Hepatocyte (in vitro differentiated cells): Measurements from ENCODE around the gene PRR29. TPM values are rescaled to one million over a fixed set of nuclear protein-coding genes. Genes with fewer than 3 reads are reported as not detected.

ENCODE experiments used
- DNase-seq: peaks from one replicate; pipeline ENCODE4 v3.0.0-alpha.2; 2016; ENCODE audit warnings: low spot score
- H2AFZ ChIP-seq: fragments of 200-600 bp; sonication (generic); 2 replicates; pipeline ENCODE4 v1.6.0; 2016; ENCODE audit warnings: antibody characterized with exemption, mild to moderate bottlenecking
- H3K27ac ChIP-seq: fragments of 200-600 bp; sonication (generic); 2 replicates; pipeline ENCODE4 v1.5.1; 2016; ENCODE audit warnings: mild to moderate bottlenecking
- H3K27me3 ChIP-seq: fragments of 200-600 bp; sonication (generic); 2 replicates; pipeline ENCODE4 v1.6.1; 2016
- H3K36me3 ChIP-seq: fragments of 200-600 bp; sonication (generic); replicated peaks from 2 replicates; pipeline ENCODE4 v1.5.1; 2016; ENCODE audit warnings: low read depth; ENCODE audit not compliant: insufficient read depth
- H3K4me1 ChIP-seq: fragments of 200-600 bp; sonication (generic); 2 replicates; pipeline ENCODE4 v1.5.1; 2016; ENCODE audit warnings: mild to moderate bottlenecking, moderate library complexity; ENCODE audit not compliant: insufficient read depth
- H3K4me2 ChIP-seq: fragments of 200-600 bp; sonication (generic); 2 replicates; pipeline ENCODE4 v1.6.0; 2016
- H3K4me3 ChIP-seq: fragments of 200-600 bp; sonication (generic); 2 replicates; pipeline ENCODE4 v1.5.1; 2016; ENCODE audit warnings: mild to moderate bottlenecking
- H3K79me2 ChIP-seq: fragments of 200-600 bp; sonication (generic); 2 replicates; pipeline ENCODE4 v1.6.0; 2017; ENCODE audit warnings: mild to moderate bottlenecking
- H3K9me2 ChIP-seq: fragments of 200-600 bp; sonication (generic); replicated peaks from 2 replicates; pipeline ENCODE4 v1.6.0; 2017; ENCODE audit warnings: mild to moderate bottlenecking; ENCODE audit not compliant: insufficient read depth
- H3K9me3 ChIP-seq: fragments of 200-600 bp; sonication (generic); 2 replicates; pipeline ENCODE4 v1.5.1; 2016; ENCODE audit warnings: low read depth, mild to moderate bottlenecking
- H4K20me1 ChIP-seq: fragments of 200-600 bp; sonication (generic); 2 replicates; pipeline ENCODE4 v1.6.0; 2016; ENCODE audit warnings: mild to moderate bottlenecking; ENCODE audit not compliant: insufficient read depth, poor library complexity, severe bottlenecking
- CTCF ChIP-seq: fragments of 200-600 bp; sonication (generic); IDR thresholded peaks from 2 replicates; pipeline ENCODE4 v1.5.1; 2016; ENCODE audit warnings: antibody characterized with exemption, mild to moderate bottlenecking; ENCODE audit not compliant: poor library complexity
- EZH2 ChIP-seq: fragments of 200-600 bp; sonication (generic); IDR thresholded peaks from 2 replicates; pipeline ENCODE4 v1.6.1; 2016; ENCODE audit warnings: antibody characterized with exemption, mild to moderate bottlenecking, borderline replicate concordance
- EZH2phosphoT487 ChIP-seq: fragments of 200-600 bp; sonication (generic); IDR thresholded peaks from one replicate; pipeline ENCODE4 v1.6.1; 2018; ENCODE audit warnings: antibody characterized with exemption, mild to moderate bottlenecking, low read depth, moderate library complexity; ENCODE audit not compliant: unreplicated experiment, severe bottlenecking
- WGBS: methylation state at CpG from one replicate; pipeline ENCODE4 v1.1.6; 2016; ENCODE audit warnings: low lambda C conversion rate; ENCODE audit errors: missing lambda C conversion rate; 5-methylcytosine and 5-hydroxymethylcytosine counted together
- polyA plus RNA-seq: library from polyadenylated mRNA; unstranded; fragments of >200 nt; fragmentation: Nextera tagmentation; extraction: Ambion mirVana; gene quantifications from 2 replicates; pipeline ENCODE4 v1.2.1, GENCODE V29; 2016
- total RNA-seq: library from RNA; depleted of rRNA; stranded (reverse); fragments of >200 nt; gene quantifications from 2 replicates; pipeline ENCODE4 v1.2.3, GENCODE V29; 2014

PRR29 gene
- total and polyA plus RNA-seq, 2 experiments from 2014 or later, result 0.13 to 1.4 TPM

GRCh38 chr17:63973930-63974593 is 24.1 kb upstream of the PRR29 start:
- H2AFZ ChIP-seq, result no peak overlapping the region
- H3K4me1 ChIP-seq, result no peaks in the 10 kb centered on the region
- H3K4me2 ChIP-seq, result no peak overlapping the region
- no peak overlapping the region for H3K4me3 ChIP-seq
- no peaks in the 10 kb centered on the region for H3K9me2 ChIP-seq
- no peak for TF ChIP-seq CTCF
- TF ChIP-seq EZH2, result no peak
- no peak for TF ChIP-seq EZH2phosphoT487
- no peaks in the 10 kb centered on the region for H3K36me3 ChIP-seq
- H3K9me3 ChIP-seq, result no peaks in the 10 kb centered on the region
- H3K79me2 ChIP-seq, result no peaks in the 10 kb centered on the region
- no peaks in the 10 kb centered on the region for H4K20me1 ChIP-seq
- WGBS, result 80% methylated on average over 12 of the region's 12 CpGs
- no peak for DNase-seq
- peaks cover 9% of the 10 kb centered on the region for H3K27me3 ChIP-seq
- no peak overlapping the region for H3K27ac ChIP-seq

GRCh38 chr17:63974594-63975192 is 23.5 kb upstream of the PRR29 start:
- Histone ChIP-seq H2AFZ (no peak overlapping the region), H3K36me3 (no peaks in the 10 kb centered on the region)
- 74% methylated on average over 10 of the region's 10 CpGs for WGBS

GRCh38 chr17:63975541-63976092 is 22.5 kb upstream of the PRR29 start:
- no peak overlapping the region for H3K4me2 ChIP-seq
- H3K79me2 ChIP-seq, result no peaks in the 10 kb centered on the region
- H3K4me1 ChIP-seq, result no peaks in the 10 kb centered on the region
- H3K9me2 ChIP-seq, result no peaks in the 10 kb centered on the region
- TF ChIP-seq EZH2 (no peak), EZH2phosphoT487 (no peak), CTCF (no peak)
- no peaks in the 10 kb centered on the region for H4K20me1 ChIP-seq
- no peaks in the 10 kb centered on the region for H3K9me3 ChIP-seq
- no peak overlapping the region for H2AFZ ChIP-seq
- 90% methylated on average over 2 of the region's 2 CpGs for WGBS
- no peak overlapping the region for H3K4me3 ChIP-seq
- no peaks in the 10 kb centered on the region for H3K36me3 ChIP-seq
- no peak overlapping the region for H3K27ac ChIP-seq
- DNase-seq, result no peak
- peaks cover 9% of the 10 kb centered on the region for H3K27me3 ChIP-seq

More at GRCh38 chr17:63974594-63975192, 23.5 kb upstream of the PRR29 start:
- Histone ChIP-seq H3K4me1 (no peaks in the 10 kb centered on the region), H3K9me2 (no peaks in the 10 kb centered on the region), H4K20me1 (no peaks in the 10 kb centered on the region), H3K4me3 (no peak overlapping the region), H3K79me2 (no peaks in the 10 kb centered on the region), H3K27ac (no peak overlapping the region), H3K27me3 (peaks cover 9% of the 10 kb centered on the region), H3K9me3 (no peaks in the 10 kb centered on the region), H3K4me2 (no peak overlapping the region)
- DNase-seq, result no peak
- no peak for TF ChIP-seq EZH2
- TF ChIP-seq CTCF, result no peak
- TF ChIP-seq EZH2phosphoT487, result no peak
